HTERT RPE-1 (cell line): ENCODE results near the gene ZNF630.
"Not testable (repeated sequence)": the region's sequence is repeated elsewhere in the genome, so short reads cannot be mapped to it uniquely, and the experiment has no call there.

Experiments
- in situ Hi-C: fragments of 300-500 bp; cut with MboI; formaldehyde crosslinking; loops from 4 replicates; pipeline ENCODE4 v1.14.3; 2020; ENCODE audit warnings: low sequenced_read_pairs

Gene ZNF630

DNA sequence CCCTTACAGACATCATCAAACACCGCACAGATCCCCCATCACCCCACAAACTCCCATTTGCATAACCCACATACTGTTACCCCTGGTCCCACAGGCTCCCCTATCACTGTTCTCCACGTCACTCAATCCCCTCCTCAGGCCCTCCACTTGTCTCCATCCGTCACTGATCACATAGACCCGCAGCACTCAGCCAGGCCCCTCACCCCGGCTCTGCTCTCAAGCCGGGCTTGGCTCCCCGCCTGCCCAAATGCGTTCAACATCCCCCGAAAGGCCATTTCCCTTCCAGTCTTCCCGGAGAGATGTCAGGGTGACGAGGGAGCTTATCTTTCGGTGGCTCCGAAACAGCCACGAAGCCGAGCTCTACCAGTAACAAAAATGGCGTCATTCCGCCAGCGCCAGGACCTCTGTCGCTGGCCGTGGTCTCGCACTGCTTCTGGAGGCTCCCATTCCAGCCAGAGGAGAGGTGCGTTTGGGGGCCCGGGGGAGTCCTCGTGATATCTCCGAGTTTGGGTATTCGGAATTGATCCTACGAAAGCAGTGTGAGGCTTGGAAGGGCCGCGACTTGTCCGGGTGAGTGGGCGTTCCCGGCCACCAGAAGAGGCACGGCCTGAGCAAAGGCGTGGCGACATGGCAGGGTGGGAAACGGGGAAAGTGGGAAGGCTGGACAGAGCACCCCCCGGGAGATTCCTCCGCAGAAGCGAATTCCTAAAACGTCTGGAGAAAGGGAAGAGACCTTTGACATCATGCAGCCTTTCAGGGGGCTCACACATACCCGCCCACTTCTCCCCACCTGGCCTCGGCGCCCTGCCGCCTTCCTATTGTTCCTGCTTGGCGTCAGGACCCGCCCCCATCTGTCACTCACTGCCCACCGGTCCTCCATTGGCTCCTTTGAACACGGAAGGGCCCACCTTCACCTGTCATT, at the start of gene ZNF630:
ZNF630 (minus strand) TSS at position 577 of the 922 bp plus-strand sequence. CDS start 4,754 bp downstream, outside the sequence.
- in situ Hi-C loops, result no loop called here

GRCh38 chrX:48107717-48108116, 36.3 kb upstream of the ZNF630 start:
- in situ Hi-C loops, result no loop called here

- in situ Hi-C loops, result no loop called here
Measured at GRCh38 chrX:48102874-48103374, 31.5 kb upstream of the ZNF630 start.

DNA sequence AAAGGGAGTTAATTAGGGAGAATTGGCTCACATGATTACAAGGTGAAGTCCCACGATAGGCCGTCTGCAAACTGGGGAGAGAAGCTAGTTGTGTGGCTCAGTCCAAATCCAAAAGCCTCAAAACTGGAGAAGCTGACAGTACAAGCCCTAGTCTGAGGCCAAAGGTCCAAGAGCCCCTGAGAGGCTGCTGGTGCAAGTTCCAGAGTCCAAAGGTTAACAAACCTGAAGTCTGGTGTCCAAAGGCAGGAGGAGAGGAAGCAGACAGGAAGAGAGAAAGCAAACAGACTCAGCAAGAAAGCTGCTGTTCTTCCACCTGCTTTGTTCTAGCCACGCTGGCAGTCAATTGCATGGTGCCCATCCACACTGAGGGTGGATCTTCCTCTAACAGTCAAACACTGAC, 30.0 kb upstream of the ZNF630 start:
- in situ Hi-C loops, result no loop called here

DNA sequence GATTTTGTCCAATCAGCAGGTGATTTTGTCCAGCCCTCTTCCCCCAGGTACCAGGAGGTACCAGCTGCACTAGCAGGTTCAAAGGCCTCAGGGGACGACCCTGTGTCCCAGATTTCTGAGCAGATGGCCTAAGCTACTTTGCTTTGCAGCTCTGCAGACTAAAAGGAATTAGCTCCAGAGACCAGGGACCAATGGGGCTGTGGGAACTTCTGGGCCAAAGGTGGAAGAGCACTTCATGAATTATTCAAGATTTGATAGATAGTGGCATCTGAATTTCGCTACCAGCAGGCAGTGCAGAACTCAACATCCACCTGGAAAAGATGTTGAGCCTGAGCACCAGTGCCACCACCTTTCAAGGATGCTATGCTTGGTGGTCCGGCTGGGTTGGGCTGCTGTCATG, 21.1 kb upstream of the ZNF630 start:
- in situ Hi-C loops, result not testable (repeated sequence)

GRCh38 chrX:48090123-48090522, 18.7 kb upstream of the ZNF630 start:
- in situ Hi-C loops, result no loop called here

DNA sequence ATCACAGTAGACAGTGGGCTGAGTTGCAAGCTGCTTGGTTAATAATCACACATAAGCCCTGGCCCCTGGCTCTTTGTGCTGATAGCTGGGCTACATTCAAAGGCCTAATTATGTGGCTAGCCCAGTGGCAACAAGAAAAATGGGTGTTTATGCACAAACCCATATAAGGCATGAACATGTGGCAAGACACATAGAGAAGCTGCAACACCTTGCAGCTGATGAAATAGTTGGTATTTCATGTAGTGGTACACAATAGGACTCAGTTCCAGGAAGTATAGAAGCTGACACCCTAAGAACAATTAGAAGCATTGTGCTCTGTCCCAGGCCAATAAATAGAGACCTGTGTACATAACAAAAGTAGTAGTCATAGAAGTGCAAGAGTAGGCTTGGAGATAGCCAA, 14.6 kb upstream of the ZNF630 start:
- in situ Hi-C loops, result no loop called here

- in situ Hi-C loops, result no loop called here
Measured at GRCh38 chrX:48083706-48084105, 12.3 kb upstream of the ZNF630 start.

- in situ Hi-C loops, result no loop called here
Measured at GRCh38 chrX:48083212-48083611, 11.8 kb upstream of the ZNF630 start.

GRCh38 chrX:48076343-48076742, 4.9 kb upstream of the ZNF630 start:
- in situ Hi-C loops, result no loop called here

GRCh38 chrX:48071986-48072605, 656 bp upstream of the ZNF630 start:
- in situ Hi-C loops, result no loop called here

- in situ Hi-C loops, result no loop called here
Measured at GRCh38 chrX:48068096-48068887, 3.1 kb downstream of the ZNF630 start.

- in situ Hi-C loops, result no loop called here
Measured at GRCh38 chrX:48064261-48064660, 7.2 kb downstream of the ZNF630 start.

- in situ Hi-C loops, result no loop called here
Measured at GRCh38 chrX:48059296-48059639, 12.2 kb downstream of the ZNF630 start.

- in situ Hi-C loops, result no loop called here
Measured at GRCh38 chrX:48058621-48059295, 12.7 kb downstream of the ZNF630 start.

GRCh38 chrX:48046846-48047245, 24.6 kb downstream of the ZNF630 start:
- in situ Hi-C loops, result no loop called here

DNA sequence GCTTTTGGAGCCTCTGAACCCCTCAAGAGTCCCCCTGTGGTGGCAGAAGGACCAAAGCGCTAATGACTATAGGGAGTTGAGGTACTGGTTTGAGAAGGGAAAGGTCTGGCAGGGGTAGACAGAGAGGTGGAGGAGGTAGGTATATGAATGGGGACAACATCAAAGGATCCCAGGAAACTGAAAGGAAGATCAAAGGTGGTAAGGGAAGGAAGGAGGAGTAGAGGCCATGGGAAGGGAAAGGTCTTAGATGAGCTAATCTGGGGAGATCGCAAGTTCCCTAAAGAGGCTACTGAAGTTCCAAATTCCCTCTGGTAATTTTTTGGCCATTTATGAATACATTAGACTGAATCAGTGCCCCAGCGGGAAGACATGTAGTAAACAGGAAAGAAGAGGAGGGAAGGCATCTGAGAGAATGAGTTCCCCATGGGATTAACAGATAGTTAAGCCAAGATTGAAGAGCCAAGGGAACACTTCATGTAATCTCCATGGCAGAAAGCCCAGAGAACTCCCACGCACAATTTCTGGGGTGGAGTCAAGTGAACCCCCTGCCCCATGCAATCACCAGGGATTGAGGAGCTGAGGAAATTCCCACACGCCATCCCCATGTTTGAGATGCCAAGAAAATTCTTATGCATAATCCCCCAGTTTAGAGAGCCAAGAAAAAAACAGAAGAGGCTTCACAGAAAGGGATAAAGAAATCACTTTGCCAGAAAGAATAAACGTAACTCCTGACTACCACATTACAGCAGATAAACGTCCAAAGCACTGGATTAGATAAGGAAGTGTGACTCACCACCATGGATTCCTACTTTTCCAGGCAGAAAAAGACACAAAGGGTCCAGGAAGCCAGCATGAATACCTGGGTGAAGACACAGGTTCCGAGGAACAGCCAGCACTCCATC, 25.8 kb downstream of the ZNF630 start:
- in situ Hi-C loops, result no loop called here

- in situ Hi-C loops, result no loop called here
Measured at GRCh38 chrX:48043056-48043455, 28.4 kb downstream of the ZNF630 start.

DNA sequence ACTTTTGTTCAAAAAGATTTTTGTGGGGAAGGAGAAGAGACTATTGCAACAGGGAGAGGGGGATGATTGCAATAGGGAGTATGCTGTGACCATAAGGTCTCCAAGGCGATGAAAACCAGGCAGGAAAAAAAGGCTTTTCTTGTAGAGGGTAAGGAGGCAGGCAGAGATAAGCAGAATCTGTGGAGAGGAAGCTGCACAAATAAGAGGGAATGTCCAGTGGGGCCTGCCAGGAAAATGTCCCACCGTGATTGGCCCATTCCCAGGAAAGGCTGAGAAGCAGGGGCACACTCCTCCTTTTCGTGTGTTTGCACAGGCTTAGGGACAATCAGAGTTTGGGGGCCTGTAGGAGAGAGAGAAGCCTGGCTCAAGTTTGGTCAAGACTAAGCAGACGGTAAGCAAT, 35.5 kb downstream of the ZNF630 start:
- in situ Hi-C loops, result no loop called here
